ENCODE data around the gene ANKS1B.

GRCh38 chr12:99119449-99119848, 865.3 kb downstream of the ANKS1B start:
- TF ChIP-seq CTCF (IDR thresholded peaks at IDR 0.05; ENCODE audit: low read length) (no peak), EZH2 (IDR thresholded peaks at IDR 0.05; ENCODE audit: borderline replicate concordance, low read length) (no peak)

Data from OCI-LY1 (cell line).